ENCODE results near the gene RPA3.

The RPA3 gene

DNA sequence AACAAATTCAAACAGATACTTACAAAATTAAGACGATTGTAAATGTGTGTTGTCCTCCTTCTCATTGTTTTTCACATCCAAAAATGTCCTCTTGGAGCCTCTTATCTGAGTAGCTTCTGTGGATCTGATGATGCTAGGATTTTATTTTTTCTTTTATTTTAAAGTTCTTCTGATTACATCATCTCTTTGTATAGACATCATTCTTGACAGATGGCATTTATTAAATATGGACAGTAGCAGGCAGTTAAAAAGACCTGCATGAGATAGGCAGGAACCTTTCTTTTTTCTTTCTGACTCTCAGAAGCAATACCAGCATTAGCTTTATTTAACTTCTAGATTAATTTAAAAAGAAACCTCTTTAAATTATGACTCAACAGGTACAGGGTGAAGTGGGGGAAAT is at the start of gene RPA3:
Gene RPA3 (minus strand): TSS at position 116 of the 400 bp plus-strand sequence. CDS start 78,189 bp downstream, outside the sequence.
- DNase-seq = no peak

DNA sequence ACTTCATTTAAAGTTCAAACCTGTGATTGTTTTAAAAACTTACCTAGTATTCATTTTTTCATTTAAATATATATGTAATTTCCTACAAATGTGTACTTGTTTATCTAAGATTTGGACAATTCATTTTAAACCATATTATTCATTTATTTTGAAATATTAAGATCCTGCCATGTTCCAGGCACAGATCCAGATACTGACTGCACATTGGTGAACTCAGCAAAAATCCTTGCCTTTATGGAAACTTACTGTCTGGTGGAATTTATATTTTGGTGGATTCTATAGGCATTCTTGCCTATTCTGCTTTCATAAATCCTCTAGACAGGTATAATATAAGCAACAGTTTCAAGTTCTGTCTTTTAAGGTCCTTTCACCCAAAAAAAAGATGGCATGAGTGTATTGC is 48.3 kb upstream of the RPA3 start:
- no peak for DNase-seq

DNA sequence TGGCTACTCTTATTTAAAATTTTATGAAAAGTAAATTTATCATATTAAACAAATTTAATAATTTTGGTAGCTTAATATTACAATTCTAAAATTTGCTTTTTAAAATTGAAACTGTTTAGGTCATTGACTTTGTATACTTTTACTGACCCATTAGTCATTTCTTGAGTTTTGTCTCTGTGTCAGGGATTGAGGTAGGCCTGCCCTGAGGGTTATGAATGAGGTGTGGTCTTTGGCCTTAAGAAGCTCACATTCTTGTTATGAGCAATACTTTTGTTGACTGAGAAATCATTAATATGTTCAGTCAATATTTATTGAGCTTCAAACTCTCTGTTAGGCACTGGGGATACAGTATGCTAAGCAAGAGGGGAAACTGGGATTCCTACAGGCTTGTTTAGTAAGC is 47.0 kb upstream of the RPA3 start:
- no peak for DNase-seq

DNA sequence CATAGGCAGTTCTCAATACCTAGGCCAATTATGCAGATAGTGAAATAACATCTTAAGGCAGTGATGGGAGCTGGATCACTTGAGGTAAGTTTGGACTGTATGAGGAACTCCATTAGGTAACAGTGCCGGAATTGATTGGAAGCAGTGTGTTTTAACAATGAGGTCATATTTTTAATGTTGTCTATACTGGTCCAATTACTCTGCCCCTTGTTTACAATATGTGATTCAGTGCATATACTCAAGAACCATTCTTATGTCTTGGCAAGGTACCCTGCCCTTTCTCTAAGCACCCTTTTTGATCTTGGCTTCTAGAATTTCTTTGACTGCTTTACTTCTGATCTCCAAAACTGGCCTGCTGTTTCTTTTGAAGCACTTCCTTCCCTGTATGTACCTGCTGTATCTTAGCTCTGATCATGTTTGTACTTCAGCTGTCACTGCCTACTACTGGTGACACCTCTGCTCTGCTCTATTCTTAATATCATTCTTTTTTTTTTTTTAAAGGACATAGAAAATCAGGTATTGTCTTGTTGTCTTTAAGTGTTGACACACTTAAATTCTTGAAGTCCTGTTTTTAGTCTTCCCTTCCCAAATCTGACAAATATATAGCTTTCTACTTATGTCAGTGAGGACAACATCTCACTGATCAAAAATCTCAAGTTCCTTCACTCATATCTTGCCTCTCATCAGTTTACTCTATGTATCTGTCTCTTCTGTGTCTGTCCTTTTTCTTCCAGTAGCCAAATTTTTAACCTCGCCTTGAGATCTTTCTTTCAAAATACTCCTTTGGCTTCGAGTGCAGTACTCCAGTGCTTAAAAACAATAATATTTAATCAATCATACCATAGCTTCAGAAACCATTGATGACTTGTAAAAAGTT is 46.4 kb upstream of the RPA3 start:
- DNase-seq = no peak

DNA sequence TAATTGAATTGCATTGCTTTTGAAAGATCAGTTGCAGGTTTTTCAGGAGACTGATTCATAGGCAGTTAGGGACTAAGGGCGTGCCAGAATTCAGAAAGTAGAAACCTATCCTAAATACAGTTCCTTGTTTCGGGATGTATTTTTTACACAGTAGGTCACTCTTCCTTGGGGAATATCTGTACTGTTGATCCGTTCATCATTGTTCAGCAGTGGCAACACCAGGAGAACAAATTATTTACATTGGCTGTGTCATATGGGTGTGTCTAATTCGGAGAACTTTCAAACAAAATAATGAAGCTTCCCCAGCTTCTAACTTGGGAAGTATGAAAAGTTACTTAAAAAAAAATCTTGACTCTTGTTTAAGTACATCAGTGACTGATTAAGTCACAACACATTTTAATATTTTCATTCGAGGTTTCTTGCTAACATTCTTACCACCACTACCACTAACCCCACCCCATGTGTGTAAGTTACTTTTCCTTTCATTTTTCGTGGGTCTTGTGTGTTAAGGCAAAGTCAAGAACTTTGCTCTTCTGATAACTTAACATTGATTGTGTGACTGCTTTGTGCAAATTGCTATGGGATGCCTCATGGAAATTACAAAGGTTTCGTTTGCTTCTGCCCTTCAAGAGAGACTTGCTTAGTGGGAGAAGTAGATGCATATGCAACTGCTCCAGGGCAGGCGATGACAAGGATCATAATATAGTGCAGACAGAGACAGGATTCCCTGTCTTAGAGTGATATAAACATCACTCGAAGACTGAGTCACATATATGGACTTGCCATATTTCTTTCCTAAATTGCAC is 43.8 kb upstream of the RPA3 start:
- no peak for DNase-seq

DNA sequence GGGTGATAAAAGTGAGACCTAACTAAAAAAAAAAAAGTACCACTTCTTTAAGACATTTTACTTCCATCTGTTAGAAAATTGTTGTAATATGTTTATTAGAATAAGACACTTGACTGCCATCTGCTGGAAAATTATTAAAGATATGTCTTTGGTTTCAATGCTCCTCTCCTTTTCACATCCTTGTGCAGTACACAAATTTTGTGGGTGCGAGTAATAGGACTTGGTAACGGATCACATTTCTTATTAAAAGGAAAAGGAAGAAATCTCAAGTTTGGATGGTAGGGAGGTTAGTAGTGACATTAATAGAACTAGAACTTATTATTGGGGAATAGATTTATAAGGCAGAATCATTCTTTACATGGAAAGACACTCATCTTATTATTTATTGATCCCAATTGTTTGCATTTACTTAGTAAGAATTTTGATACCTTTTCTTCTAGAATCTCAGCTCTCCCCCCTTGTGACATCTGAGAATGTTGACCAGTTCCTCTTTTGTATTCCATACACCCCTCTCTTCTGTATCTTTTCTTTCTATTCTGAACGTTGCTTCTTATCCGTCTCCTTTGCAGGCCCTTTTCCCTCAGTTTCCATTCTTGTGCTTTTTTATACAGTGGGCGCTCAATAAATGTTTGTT is 43.0 kb upstream of the RPA3 start:
- DNase-seq = peak; percentile 85

DNA sequence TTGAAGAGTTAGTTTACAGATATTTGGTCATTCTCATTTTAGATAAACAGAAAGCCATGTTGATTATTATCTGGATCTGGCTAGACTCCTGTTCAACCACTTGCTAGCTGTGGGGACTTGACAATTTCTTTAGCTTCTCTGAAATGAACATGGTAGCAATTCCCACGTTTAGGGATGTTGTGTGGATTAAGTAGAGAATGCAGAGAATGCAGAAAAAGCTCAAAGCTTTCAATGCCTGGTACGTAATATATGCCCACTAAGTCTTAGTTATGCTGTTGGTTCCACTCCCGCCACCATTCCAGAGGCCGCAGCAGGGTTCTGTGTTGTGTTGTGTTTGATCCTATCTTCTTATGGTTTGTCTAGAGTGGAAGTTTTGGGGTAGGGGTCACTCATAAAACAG is 39.2 kb upstream of the RPA3 start:
- no peak for DNase-seq

DNA sequence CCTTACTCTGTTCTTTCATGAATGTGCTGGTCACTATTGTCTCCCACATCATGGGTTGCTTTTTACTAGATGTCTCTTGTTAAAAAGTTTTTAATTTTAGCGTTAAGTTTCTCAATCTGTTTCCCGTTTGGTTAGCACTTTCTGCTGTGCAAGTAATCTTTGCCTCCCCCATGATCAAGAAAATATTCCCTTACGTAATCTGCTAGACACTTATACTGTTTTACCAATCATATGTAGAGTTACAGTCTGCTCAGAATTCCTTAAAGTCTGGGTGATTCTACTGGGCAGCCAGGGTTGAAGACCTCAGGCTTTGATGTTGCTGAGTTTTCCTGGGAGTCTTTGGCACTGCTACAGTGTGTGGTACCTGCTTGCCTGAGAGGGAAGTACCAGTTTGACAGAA is 38.2 kb upstream of the RPA3 start:
- DNase-seq = no peak

DNA sequence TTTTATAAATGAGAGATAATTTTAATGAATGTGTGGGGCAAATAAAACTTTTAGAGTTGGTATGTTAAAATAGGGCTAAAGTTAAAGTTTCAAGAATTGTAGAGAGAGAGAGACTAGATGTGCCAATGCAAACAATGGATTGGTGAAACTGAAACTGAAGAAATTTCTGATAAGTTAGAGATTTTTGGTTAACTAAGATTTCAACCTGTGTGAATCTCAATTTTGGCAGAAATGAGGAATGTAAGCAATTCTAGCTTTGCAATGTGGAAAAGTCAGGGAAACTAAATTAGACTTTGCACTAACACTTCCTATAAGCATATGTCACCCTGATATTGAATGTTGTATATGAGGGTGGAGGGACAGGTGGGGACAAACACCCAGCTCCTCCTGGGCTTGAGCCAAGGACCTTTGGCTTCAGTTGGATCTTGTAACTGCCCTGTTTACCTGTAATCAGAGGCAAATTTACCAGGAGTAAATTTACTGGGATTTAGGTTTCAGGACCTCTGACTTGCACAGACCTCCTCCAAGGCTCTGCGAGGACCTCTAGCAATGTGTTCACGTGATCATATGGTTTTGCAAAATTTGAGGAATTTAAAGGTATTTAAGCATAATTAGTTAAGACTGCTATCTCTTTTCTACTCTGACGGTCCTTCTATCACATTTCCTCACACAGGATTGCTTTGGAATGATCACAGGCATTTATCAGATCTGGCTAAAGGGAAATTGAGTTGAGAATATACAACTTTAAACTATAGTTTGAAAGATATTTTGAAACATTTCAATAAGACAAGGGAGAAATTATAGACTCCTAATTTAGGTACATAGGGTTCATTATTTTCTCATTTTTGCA is 33.1 kb upstream of the RPA3 start:
- DNase-seq = no peak

DNA sequence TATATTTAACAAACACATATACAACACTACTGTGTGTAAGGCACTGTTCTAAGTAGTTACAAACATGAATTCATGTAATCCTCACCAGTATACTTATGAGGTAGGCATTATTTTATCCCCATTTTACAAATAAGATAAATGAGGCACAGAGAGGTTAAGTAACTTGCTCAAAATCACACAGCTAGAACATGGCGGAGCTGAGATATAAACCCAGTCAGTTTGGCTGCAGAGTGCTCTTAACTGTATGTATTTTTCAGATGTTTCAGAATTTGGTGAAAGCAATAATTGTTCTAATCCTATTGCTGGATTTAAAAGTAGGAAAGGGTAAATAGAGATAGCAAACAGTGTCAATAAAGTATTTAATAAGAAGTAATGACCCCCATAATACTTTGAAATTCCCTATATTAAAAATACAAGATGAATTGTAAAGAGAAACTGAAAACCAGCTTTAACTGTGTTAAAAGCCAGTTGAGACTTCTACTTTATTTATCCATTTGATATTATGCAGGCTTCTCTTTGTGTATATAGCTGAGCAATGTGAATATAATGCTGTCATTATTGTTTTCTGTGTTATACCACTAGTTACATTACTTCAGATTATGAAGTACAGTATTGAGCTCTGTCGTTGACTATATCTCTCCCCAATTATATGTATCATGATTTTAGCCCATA is 32.3 kb upstream of the RPA3 start:
- DNase-seq = no peak

DNA sequence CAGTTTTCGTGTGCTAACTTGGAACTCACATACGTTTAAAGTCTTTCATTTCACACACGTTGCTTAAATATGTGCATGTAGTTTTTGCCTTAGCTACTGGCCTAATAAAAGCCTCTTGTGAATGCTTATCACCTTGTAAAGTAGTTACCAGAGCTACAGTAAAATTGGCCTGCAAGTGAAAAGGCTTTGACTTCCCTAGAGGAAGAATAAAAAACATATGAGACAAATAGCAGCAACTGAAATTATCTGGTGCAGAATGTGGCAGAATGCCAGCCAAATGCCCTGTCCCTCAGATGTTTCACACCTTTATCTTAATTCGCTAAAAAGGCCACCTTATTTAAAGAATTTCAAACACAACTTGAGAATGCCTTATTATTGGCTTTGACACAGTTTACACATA is 28.1 kb upstream of the RPA3 start:
- no peak for DNase-seq

DNA sequence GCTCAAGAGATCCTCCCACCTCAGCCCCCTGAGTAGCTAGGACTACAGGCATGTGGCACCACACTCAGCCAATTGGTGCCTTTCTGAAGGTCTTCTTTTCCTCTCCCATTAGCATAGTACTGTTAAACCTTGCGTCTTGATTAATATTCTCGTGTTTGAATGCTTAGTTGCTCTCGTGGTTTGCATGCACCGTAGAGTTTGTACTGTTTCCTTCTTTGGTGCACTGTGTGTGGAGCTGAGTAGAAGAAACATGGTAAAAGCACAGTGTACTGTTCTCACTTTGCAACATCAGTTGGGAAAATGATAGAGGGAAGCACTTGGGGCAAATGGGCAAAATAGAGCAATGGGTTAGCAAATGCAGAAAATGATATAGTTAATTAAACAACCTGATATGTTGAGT is 27.6 kb upstream of the RPA3 start:
- no peak for DNase-seq

DNA sequence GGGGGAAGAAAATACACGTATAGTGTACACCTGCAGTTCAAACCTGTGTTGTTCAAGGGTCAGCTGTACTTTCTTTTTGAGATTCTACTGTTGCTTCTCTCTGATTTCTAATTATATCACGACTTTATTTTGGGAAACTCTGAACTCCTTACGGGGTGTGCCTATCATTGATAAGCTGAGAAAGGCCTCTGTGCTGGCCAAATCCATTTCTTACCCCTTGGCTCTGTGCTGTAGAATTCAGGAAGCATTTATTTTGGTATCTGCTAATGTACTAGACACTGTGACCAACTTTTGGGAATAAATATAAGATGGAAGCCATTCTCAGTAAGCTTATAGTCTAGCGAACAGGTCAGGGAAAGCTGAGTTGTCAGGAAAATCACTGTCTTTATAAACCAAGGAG is 26.9 kb upstream of the RPA3 start:
- no peak for DNase-seq

DNA sequence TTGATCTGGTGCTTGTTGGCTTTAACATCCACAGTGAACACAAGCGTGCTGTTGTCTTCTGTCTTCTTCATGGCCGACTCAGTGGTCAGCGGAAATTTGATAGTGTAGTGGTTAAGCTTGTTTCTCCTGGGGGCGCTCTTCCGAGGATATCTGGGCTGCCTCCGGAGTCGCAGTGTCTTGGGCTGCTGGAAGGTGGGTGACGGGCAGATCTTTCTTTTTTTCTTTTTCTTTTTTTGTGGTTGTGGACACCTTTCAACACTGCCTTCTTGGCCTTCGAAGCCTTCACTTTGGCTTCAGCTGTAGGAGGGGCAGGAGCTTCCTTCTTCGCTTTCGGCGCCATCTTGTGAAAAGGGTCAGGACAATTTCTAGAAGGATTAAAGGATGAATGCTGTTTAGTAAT is 23.8 kb upstream of the RPA3 start:
- DNase-seq = no peak

DNA sequence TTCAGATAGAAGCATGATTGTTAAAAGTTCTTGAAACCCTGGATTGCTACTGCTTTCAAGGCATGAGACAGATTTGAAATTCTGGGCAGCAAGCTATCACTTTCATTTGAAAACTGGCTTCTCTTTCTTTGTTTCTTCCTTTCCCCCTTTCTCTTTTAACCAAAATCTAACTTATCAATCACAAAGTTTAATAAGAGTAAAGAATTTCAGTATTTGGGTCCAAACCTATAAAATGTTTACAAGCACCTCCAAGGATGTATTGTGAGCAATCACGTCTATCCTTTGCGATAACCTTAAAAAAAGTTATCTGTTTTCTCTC is 21.6 kb upstream of the RPA3 start:
- DNase-seq = no peak

DNA sequence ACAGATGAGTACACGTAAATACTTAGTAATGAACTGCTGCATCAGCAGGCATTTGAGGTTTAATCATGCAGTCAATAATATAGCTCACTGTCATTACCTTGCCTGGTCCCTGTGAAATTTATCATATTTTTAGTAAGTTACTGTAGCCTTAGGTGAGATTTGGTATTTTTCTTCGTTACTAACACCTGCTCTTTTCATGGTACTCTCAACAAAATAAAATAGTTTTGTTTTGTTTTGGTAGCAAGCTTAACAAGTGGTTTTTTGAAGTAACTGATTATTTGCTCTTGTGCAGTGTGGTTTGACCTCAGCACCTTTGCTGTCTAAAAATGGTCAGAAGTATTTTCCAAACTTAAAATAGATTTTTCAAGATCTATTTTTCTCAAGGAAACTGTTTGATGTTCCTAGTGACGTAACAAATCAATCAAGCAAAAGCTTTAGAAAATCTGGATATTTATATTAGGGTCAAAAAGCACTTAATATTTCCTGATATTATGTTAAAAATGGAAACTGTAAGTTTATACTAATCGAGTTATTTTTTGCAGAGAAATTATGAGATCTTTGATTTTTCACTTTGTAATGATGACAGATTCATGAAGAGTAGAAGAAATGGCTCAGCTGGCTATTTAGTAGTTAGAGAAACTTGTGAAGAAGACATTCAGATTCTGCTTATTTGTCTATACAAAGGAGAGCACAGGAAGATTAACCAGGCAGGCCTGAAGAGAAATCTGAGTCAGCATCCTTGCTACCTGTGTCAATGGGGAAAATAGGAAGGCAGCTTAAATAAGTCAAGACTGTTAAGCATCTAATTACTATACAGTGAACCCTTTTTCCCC is 21.0 kb upstream of the RPA3 start:
- DNase-seq = no peak

DNA sequence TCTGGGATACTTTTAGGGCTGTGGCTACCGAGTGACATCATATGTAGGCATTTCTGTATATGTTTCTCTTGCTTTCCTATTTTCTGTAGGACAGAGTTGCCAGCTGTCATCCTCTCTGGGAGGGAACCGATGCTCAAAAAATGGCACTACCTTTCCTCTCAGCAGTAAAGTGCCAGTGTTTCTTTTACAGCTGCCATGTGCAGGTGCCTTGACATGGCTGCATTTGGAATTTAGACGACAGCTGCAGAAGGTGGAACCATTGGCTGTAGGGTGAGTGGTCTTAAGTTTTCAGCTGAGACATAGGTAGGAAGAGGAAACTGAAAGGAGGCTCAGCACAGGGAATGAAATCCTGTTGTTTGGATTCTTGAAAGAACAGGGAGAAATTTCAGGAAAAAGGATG is 20.2 kb upstream of the RPA3 start:
- peak; percentile 79 for DNase-seq

DNA sequence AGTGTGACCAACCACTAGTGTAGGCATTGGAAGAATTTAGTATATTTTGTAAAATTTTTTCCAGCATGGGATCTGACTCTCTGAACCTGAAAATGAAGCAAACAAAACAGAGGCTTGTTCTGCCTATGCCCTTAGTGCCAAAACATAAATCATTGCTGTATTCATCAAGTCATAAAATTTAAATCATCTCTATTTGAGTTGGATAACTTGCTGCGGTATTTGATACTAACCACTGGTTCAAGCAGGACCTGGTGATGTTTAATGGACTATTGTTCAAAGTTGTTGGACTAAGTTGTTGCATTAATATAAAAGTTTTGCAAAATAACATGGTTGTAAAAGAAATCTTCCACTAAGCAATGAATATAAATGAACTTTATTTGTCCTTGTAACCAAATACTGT is 19.8 kb upstream of the RPA3 start:
- no peak for DNase-seq

DNA sequence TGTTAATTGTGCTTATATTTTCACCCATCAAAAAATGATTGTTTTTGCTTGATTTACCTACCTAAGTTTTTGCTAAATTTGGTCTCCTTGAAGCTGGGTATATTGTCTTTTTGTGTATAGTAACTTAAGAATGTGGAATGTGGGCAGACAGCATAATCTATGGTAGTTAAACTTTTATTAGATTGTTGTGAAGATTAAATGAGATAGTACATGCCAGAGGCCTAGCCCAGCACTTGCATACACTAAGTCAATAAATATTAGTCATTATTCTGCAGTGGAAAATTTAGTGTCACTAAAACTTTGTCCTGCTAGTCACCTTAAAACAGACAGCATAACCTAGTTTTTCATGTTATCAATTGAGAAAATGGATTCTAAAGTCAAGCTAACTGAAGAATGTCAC is 19.3 kb upstream of the RPA3 start:
- no peak for DNase-seq

DNA sequence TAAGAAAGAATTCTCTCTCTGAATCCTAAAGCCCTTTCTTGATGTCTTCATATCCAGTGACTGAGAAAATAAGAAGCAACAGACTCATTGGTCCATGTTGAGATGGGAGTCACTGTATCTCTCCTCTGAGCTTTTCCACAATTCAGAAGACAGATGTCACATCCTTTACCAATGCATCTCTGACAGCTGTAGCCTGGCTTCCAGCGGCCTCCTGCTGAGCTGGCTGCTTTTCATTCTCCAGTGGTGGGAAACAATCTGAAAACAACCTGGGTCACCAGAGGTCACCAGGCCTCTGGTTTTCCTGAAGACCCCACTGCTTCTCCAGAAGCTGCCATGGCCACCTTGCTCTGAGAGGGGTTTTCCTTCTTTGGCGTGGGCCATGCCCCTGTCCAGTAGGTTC is 18.3 kb upstream of the RPA3 start:
- DNase-seq = peak; percentile 98

DNA sequence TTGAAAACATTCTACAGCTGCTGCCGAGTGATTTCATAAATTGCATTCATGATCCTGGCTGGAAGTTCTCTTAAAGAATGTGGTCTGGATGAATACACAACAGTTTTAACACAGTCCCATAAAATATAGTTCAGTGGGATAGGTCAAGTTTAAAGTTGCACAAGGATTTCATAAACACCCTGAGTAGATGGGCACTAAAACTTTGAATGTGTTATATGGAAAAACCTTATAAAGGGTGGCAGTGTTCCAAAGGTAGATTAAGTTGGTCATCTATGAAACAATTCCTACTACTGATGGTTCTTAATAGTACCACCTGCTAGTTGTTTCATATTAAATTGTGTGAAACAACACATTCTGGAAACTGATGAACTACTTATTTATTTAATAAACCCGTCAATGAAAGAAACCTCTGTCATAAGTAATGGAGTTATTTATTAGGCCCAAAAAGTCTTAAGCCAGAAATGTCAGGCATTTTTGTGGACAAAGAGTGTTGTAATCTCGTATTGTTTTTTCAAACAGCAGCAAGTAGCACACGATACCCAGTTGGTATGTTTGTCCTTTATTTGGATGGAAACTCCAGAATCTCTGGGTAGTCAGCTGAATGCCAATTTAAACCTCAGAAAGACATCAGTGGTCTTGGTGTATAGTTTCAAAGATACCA is 14.3 kb upstream of the RPA3 start:
- peak; percentile 50 for DNase-seq
